ENCODE results near the gene KCNQ1. TPM values are rescaled to one million over a fixed set of nuclear protein-coding genes. Genes with fewer than 3 reads are reported as not detected.

Gene KCNQ1
- total and polyA plus RNA-seq, 2 donors (not counting 3 experiments of a cell fraction or from before 2014, with no cell fraction given): 0.07 to 0.09 TPM

DNA sequence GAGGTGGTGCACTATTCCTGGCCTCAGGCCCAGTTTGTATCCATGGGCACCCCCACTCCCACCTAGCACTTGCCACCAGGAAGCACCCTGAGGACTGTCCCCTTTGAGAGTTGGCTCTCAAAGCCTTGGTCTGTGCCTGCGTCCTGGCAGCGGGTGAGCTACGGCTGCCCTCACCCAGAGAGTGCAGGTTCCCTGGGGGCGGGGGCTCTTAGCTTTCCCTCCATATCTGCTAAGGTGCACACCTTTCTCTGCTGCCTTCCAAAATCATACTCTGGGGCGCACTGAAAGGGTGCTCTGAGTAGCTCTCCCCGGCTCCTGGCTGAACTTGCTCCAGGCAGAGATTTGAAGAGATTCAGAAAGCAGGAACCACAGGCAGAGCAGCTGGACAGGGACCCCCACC is 7.1 kb downstream of the KCNQ1 start:
- H3K36me3 ChIP-seq (ENCODE audit: control insufficient read depth in 2 of 2, extremely low read depth in 1 of 2, insufficient read depth in 2 of 2, low read length in 2 of 2): no peaks in the 10 kb centered on the region
- H3K4me2 ChIP-seq (ENCODE audit: insufficient read depth, low read length): no peak overlapping the region
- no peaks in the 10 kb centered on the region for H3K79me2 ChIP-seq (ENCODE audit: control insufficient read depth, insufficient read depth, low read length)
- no peak for DNase-seq (ENCODE audit: low read depth, low spot score)
- H3K4me3 ChIP-seq (replicated peaks in 1 of 3; ENCODE audit: insufficient read depth in 1 of 3, low read depth in 1 of 3, low read length in 3 of 3): no peak overlapping the region
- FAIRE-seq: no peak
- CTCF ChIA-PET: no interaction called here
- H3K9ac ChIP-seq (replicated peaks; ENCODE audit: extremely low read depth, insufficient read depth, low read length): no peak overlapping the region
- no peak overlapping the region for H2AFZ ChIP-seq (ENCODE audit: low read depth, low read length)
- TF ChIP-seq MYC (IDR thresholded peaks at IDR 0.05; ENCODE audit: low read depth, low read length) (no peak), POLR2AphosphoS5 (IDR thresholded peaks at IDR 0.05; ENCODE audit: insufficient read depth, low read depth, low read length) (no peak), FOS (IDR thresholded peaks at IDR 0.05; ENCODE audit: borderline replicate concordance, insufficient read depth, low read length) (no peak), GATA2 (IDR thresholded peaks at IDR 0.05; ENCODE audit: insufficient read depth, insufficient read length, low read depth, low read length) (no peak), EZH2 (IDR thresholded peaks at IDR 0.05; ENCODE audit: borderline replicate concordance, low read depth, low read length, severe bottlenecking) (no peak), JUN (IDR thresholded peaks at IDR 0.05; ENCODE audit: borderline replicate concordance, insufficient read depth, insufficient read length, low read depth) (no peak), POLR2A (IDR thresholded peaks at IDR 0.05; ENCODE audit: low read depth, low read length) (no peak)
- TF ChIP-seq, protein P1, sequence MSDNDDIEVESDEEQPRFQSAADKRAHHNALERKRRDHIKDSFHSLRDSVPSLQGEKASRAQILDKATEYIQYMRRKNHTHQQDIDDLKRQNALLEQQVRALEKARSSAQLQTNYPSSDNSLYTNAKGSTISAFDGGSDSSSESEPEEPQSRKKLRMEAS (IDR thresholded peaks at IDR 0.05; ENCODE audit: insufficient read depth, insufficient read length): no peak
- TF ChIP-seq, protein P2, sequence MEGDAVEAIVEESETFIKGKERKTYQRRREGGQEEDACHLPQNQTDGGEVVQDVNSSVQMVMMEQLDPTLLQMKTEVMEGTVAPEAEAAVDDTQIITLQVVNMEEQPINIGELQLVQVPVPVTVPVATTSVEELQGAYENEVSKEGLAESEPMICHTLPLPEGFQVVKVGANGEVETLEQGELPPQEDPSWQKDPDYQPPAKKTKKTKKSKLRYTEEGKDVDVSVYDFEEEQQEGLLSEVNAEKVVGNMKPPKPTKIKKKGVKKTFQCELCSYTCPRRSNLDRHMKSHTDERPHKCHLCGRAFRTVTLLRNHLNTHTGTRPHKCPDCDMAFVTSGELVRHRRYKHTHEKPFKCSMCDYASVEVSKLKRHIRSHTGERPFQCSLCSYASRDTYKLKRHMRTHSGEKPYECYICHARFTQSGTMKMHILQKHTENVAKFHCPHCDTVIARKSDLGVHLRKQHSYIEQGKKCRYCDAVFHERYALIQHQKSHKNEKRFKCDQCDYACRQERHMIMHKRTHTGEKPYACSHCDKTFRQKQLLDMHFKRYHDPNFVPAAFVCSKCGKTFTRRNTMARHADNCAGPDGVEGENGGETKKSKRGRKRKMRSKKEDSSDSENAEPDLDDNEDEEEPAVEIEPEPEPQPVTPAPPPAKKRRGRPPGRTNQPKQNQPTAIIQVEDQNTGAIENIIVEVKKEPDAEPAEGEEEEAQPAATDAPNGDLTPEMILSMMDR (IDR thresholded peaks at IDR 0.05; ENCODE audit: extremely low read depth in 1 of 2, insufficient read depth in 1 of 2, low read depth in 1 of 2, low read length in 2 of 2): no peak
- no peaks in the 10 kb centered on the region for H3K27me3 ChIP-seq (ENCODE audit: control insufficient read depth in 2 of 2, insufficient read depth in 2 of 2, low read length in 2 of 2)
- no peaks in the 10 kb centered on the region for H3K9me1 ChIP-seq (replicated peaks; ENCODE audit: control insufficient read depth, extremely low read depth, insufficient read depth, low read length)
- no peaks in the 10 kb centered on the region for H4K20me1 ChIP-seq (replicated peaks; ENCODE audit: control insufficient read depth, extremely low read depth, insufficient read depth, low read length)
- POLR2A ChIA-PET: no interaction called here
- BruUV-seq (replicated peaks): no TSS peak
- no peaks in the 10 kb centered on the region for H3K9me3 ChIP-seq (replicated peaks; ENCODE audit: control insufficient read depth, insufficient read depth, low read length)
- dilution Hi-C loops (cut with MboI; ENCODE audit: extremely low pct_ligation_motif_present, low sequenced_read_pairs): no loop called here
- no peak overlapping the region for H3K27ac ChIP-seq (ENCODE audit: insufficient read depth, low read depth, low read length)
- H3K4me1 ChIP-seq (ENCODE audit: control insufficient read depth, extremely low read depth, insufficient read depth, low read length): no peaks in the 10 kb centered on the region
- intact Hi-C loops (cut with micrococcal nuclease): no loop called here
